Lower leg skin (tissue), 3 donors: Measurements from ENCODE around the gene MCM6.

Experiments used
- POLR2A ChIP-seq, 2 donors: fragments of 450-650 bp; IDR thresholded peaks; one replicate each; pipeline ENCODE4 v1.6.1; 2016 to 2017; ENCODE audit warnings: antibody characterized with exemption in 2 of 2, mild to moderate bottlenecking in 1 of 2, moderate library complexity in 1 of 2
- TF ChIP-seq, protein P1 (sequence below), 3 donors: fragments of 450-650 bp; IDR thresholded peaks; one replicate each; pipeline ENCODE4 v1.5.1; 2016; ENCODE audit warnings: antibody characterized with exemption in 3 of 3, mild to moderate bottlenecking in 3 of 3, moderate library complexity in 2 of 3

DNA sequence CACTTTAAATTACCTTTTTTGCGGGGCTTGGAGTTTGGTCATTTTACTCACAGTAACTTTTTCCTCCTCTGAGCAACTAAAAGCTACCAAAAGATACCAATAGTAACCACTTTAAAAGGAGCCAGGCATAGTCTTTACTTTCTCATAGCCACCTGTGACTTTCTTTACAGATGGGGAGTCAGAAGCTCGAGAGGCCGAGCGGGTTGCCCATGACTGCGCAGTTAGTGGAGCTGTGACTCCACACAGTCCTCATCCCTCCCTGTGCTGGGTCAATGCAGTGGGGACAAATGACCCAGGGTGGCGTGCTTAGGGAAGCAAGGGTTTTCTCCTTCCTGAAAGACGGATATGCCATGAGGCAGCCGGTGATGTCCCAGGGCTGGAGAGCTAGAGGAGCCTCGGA lies 51.1 kb downstream of the MCM6 start:
- no peak for TF ChIP-seq POLR2A (IDR thresholded peaks at IDR 0.05)
- TF ChIP-seq, protein P1, sequence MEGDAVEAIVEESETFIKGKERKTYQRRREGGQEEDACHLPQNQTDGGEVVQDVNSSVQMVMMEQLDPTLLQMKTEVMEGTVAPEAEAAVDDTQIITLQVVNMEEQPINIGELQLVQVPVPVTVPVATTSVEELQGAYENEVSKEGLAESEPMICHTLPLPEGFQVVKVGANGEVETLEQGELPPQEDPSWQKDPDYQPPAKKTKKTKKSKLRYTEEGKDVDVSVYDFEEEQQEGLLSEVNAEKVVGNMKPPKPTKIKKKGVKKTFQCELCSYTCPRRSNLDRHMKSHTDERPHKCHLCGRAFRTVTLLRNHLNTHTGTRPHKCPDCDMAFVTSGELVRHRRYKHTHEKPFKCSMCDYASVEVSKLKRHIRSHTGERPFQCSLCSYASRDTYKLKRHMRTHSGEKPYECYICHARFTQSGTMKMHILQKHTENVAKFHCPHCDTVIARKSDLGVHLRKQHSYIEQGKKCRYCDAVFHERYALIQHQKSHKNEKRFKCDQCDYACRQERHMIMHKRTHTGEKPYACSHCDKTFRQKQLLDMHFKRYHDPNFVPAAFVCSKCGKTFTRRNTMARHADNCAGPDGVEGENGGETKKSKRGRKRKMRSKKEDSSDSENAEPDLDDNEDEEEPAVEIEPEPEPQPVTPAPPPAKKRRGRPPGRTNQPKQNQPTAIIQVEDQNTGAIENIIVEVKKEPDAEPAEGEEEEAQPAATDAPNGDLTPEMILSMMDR (IDR thresholded peaks at IDR 0.05) = no peak
